Measurements from ENCODE around the gene LTV1.

LTV1 gene

DNA sequence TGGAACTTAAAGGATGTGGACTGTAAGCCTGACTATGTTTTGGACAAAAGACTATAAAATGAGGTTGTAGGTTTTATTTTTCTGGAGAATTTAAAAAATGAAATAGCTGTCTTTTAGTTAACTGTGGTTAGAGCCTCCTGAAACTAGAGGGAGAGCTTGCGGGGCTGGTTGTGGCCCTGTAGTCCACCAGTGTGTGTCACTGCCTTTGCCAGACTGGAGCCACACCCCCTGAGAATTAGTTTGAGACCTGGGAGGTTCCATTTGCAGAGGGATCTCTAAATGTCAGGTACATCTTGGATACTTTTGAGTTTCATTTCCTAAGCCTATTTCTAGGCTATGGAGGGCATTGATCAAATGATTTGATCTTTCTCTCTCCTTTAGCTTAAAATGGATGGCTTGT is 42.0 kb downstream of the LTV1 start:
- DNase-seq (ENCODE audit: low read depth) = no peak

DNA sequence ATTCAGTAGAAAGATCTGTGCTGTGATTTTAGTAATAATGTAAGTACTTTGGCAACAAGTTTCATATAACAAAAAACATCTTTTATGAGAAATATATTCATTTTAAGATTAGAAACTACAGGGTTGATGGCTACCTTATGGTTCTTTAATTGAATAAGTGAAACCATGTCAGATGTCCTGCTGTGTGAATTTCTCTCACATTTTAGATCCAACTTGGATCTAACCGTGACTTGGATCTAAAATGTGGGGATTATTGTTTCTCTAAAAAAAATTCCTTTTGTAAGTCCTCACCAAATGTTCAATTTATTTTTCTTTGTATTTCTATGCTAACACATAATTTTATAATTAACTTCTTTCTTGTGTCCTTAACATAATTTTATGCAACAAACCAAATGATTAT is 51.5 kb downstream of the LTV1 start:
- no peak for DNase-seq (ENCODE audit: low read depth)

DNA sequence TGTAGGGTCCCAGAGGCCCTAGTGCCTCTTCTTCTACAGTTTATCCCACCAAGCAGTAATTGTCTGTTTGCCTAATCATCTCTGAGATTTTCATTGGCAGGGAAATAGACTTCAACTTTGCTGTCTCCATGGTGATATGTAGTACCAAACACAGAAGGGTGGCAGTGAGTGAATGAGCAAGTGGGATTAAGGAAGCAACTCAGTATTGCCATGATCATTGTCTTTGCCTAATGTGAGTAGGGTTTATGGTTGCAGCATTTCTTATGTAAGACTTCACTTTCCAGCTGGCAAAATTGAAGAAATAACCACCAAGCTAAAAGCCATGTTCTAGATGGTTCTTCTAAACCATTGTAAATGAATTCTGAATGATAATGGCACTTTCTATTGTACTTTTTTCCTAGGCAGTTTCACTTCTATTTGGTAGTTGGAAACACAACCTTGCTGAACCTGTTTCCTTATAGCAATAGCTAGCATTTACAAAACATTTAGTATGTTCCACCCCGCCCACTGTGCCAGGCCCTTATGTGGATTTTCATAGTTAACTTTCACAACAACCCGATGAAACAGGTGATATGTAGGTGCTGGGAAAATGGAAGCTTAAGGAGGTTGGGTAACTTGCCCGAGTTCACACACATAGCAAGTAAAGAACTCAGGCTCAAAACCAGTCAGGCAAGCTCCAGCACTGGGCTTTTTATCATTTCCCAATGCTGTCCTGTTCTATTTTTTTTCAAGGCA is 53.2 kb downstream of the LTV1 start:
- DNase-seq (ENCODE audit: low read depth) = peak; percentile 3

- no peak for DNase-seq (ENCODE audit: low read depth)
Measured at GRCh38 chr6:143900358-143900757, 57.2 kb downstream of the LTV1 start.

GRCh38 chr6:143901885-143902750 is 59.0 kb downstream of the LTV1 start:
- DNase-seq (ENCODE audit: low read depth) = peak; percentile 46

GRCh38 chr6:143902827-143903226 is 59.7 kb downstream of the LTV1 start:
- DNase-seq (ENCODE audit: low read depth) = no peak

DNA sequence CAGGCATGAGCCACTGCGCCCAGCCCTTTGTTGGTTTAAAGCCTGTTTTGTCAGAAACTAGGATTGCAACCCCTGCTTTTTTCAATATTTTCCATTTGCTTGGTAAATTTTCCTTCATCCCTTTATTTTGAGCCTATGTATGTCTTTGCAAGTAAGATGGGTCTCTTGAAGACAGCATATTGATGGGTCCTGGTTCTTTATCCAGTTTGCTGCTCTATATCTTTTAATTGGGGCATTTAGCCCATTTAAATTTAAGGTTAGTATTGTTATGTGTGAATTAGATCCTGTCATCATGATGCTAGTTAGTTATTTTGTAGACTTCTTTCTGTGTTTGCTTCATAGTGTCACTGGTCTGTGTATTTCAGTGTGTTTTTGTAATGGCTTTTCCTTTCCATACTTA is 67.9 kb downstream of the LTV1 start:
- no peak for DNase-seq (ENCODE audit: low read depth)

GRCh38 chr6:143912671-143913070 is 69.5 kb downstream of the LTV1 start:
- no peak for DNase-seq (ENCODE audit: low read depth)
